ENCODE data around the gene SLBP. TPM values are rescaled to one million over a fixed set of nuclear protein-coding genes. Genes with fewer than 3 reads are reported as not detected.
A peak's percentile ranks its signal among the peaks of the same experiment; 100 is the strongest.

Gene SLBP
- total RNA-seq, 1 donor from 2014 or later: 40.2 TPM

DNA sequence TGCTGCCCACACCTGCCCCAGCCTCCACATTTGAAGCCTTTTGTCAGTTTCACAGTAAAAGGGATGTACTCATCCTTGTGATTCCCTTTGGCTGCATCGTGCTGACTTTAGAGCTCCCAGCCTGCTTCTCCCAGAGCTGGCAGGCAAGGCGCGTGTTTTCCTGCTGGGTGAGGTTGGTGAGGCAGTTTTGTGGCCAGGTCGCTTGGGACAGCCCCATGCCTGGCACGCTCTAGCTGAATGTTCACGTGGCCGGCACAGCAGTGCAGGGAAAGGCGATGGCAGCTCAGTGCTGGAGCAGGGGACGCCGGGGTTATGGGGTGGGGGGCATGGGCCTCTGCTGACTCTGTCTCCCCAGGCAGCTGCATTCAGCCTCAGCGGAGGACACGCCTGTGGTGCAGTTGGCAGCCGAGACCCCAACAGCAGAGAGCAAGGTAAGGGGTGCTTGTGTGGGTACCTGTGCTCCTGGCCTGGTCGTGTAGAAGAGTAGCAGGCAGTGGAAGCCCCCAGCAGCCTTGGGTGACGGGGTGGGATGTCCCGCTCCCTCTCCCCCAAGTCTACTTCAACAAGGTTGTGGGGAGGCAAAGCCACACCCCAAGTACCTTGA, 18.5 kb upstream of the SLBP start:
- no peak overlapping the region for H3K27ac Mint-ChIP-seq
- peaks cover 5% of the 10 kb centered on the region for H3K36me3 Mint-ChIP-seq
- TF ChIP-seq, protein P1, sequence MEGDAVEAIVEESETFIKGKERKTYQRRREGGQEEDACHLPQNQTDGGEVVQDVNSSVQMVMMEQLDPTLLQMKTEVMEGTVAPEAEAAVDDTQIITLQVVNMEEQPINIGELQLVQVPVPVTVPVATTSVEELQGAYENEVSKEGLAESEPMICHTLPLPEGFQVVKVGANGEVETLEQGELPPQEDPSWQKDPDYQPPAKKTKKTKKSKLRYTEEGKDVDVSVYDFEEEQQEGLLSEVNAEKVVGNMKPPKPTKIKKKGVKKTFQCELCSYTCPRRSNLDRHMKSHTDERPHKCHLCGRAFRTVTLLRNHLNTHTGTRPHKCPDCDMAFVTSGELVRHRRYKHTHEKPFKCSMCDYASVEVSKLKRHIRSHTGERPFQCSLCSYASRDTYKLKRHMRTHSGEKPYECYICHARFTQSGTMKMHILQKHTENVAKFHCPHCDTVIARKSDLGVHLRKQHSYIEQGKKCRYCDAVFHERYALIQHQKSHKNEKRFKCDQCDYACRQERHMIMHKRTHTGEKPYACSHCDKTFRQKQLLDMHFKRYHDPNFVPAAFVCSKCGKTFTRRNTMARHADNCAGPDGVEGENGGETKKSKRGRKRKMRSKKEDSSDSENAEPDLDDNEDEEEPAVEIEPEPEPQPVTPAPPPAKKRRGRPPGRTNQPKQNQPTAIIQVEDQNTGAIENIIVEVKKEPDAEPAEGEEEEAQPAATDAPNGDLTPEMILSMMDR (conservative IDR thresholded peaks at IDR 0.05): no peak
- no peaks in the 10 kb centered on the region for H3K9me3 Mint-ChIP-seq
- DNase-seq (ENCODE audit: extremely low spot score, unreplicated experiment): no peak
- H3K4me3 Mint-ChIP-seq: no peak overlapping the region
- peaks cover 12% of the 10 kb centered on the region for H3K4me1 Mint-ChIP-seq (ENCODE audit: unreplicated experiment)
- H3K27me3 Mint-ChIP-seq: no peaks in the 10 kb centered on the region

DNA sequence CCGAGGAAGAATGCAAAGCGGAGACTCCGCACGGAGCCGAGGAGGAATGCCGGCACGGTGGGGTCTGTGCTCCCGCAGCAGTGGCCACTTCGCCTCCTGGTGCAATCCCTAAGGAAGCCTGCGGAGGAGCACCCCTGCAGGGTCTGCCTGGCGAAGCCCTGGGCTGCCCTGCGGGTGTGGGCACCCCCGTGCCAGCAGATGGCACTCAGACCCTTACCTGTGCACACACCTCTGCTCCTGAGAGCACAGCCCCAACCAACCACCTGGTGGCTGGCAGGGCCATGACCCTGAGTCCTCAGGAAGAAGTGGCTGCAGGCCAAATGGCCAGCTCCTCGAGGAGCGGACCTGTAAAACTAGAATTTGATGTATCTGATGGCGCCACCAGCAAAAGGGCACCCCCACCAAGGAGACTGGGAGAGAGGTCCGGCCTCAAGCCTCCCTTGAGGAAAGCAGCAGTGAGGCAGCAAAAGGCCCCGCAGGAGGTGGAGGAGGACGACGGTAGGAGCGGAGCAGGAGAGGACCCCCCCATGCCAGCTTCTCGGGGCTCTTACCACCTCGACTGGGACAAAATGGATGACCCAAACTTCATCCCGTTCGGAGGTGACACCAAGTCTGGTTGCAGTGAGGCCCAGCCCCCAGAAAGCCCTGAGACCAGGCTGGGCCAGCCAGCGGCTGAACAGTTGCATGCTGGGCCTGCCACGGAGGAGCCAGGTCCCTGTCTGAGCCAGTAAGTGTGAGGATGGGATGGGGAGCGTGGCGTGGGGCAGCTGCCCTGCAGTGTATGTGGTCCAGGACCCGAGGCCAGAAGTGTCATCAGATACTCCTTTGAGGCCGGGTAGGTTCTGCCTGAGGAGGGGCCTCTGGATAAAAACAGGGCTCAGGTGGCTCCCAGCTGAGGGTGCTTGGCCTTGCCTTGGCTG, 16.2 kb upstream of the SLBP start:
- peaks cover 5% of the 10 kb centered on the region for H3K36me3 Mint-ChIP-seq
- no peak for DNase-seq (ENCODE audit: extremely low spot score, unreplicated experiment)
- no peak overlapping the region for H3K27ac Mint-ChIP-seq
- H3K4me3 Mint-ChIP-seq: no peak overlapping the region
- H3K4me1 Mint-ChIP-seq (ENCODE audit: unreplicated experiment): peaks cover 12% of the 10 kb centered on the region
- H3K27me3 Mint-ChIP-seq: no peaks in the 10 kb centered on the region
- TF ChIP-seq, protein P1 (conservative IDR thresholded peaks at IDR 0.05): no peak
- H3K9me3 Mint-ChIP-seq: no peaks in the 10 kb centered on the region

- Mint-ChIP-seq H3K27ac (no peak overlapping the region), H3K27me3 (no peaks in the 10 kb centered on the region), H3K36me3 (peaks cover 5% of the 10 kb centered on the region), H3K4me3 (no peak overlapping the region), H3K4me1 (ENCODE audit: unreplicated experiment) (peaks cover 12% of the 10 kb centered on the region), H3K9me3 (no peaks in the 10 kb centered on the region)
- no peak for DNase-seq (ENCODE audit: extremely low spot score, unreplicated experiment)
- TF ChIP-seq, protein P1 (conservative IDR thresholded peaks at IDR 0.05): no peak
These were observed 15.3 kb upstream of the SLBP start for GRCh38 chr4:1727117-1728031.

DNA sequence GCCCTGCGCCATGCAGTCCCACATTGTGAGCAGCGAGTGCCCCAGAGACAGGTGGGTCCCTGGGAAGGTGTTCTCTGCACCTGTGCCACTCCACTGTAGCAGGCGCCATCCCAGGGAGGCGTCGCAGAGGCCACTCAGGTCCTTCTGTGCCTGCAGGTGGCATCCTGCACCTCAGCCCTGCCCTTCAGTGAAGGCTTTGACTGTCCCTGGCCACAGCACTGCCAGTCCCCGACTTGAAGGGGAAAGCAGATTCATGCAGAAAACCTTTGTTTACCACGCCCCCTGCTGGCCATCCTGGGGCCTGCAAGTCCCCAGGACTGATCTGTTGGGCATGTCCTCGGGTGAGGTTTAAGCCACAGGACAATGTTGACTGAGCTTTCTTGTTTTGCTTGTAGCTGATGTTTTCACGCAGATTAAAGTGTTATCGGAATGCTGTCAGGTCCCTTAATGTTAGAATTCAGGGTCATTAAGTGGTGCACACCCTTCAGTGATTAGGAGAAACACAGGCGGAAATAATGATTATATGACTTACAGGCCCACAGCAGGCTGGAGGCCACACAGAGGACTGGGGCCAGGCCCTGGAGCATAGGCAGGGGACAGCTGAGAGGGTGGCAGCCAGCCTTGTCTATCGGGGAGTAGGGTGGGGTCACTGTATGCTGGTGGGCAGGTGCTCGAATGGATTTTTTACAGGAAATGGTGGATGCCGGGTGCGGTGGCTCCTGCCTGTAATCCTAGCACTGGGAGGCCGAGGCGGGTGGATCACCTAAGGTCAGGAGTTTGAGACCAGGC, 14.2 kb upstream of the SLBP start:
- Mint-ChIP-seq H3K9me3 (no peaks in the 10 kb centered on the region), H3K4me1 (ENCODE audit: unreplicated experiment) (peaks cover 12% of the 10 kb centered on the region), H3K27me3 (no peaks in the 10 kb centered on the region), H3K27ac (peak overlapping the region; percentile 72), H3K36me3 (peaks cover 5% of the 10 kb centered on the region), H3K4me3 (no peak overlapping the region)
- peak; percentile 94 for DNase-seq (ENCODE audit: extremely low spot score, unreplicated experiment)
- TF ChIP-seq, protein P1 (conservative IDR thresholded peaks at IDR 0.05): peak; percentile 100

GRCh38 chr4:1725521-1725920, 13.4 kb upstream of the SLBP start:
- Mint-ChIP-seq H3K36me3 (peaks cover 5% of the 10 kb centered on the region), H3K27ac (no peak overlapping the region), H3K9me3 (no peaks in the 10 kb centered on the region), H3K27me3 (no peaks in the 10 kb centered on the region), H3K4me3 (no peak overlapping the region), H3K4me1 (ENCODE audit: unreplicated experiment) (peaks cover 12% of the 10 kb centered on the region)
- TF ChIP-seq, protein P1 (conservative IDR thresholded peaks at IDR 0.05): no peak
- DNase-seq (ENCODE audit: extremely low spot score, unreplicated experiment): no peak
